ENCODE data around the gene GRIFIN.

DNA sequence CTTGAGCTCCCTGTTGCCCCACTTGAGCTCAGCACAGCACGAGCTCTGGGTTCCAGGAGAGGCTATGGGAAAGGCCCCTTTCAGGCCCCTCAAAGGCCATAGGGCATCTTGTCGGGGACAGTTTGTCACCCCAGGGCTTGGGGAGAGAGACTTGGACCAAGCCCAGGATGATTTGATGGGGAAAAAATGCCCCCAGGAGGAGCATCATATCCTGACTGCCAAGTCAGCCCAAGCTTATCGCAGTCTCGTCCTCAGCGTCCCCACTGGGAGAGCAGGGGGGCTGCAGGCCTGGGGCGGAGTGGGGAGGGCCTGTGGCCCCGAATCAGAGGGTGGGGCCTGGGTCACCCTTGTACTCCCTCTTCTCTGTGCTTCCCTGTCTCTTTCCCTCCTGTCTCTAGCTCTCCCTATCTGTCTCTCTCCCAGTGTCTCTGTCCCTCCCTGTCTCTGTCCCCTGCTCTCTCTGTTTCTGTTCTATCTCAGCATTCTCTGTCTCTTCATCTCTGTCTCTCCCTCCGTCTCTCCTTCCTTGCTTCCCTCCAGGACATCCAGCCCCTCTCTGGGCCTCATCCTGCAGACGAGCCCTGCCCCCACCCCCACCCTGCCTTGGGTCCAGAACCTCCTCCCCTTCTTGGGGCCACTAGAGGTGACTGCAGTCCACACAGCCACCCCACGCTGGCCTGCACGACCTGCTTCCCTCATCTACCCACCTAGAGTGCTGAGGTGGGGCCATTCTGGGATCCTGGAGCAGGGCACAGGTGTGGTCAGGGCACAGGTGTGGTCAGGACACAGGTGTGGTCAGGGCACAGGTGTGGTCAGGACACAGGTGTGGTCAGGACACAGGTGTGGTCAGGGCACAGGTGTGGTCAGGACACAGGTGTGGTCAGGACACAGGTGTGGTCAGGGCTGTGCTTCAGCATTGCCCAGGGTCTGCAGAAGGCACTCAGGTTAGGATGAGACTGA is 17.3 kb upstream of the GRIFIN start:
- TF ChIP-seq, protein P1, sequence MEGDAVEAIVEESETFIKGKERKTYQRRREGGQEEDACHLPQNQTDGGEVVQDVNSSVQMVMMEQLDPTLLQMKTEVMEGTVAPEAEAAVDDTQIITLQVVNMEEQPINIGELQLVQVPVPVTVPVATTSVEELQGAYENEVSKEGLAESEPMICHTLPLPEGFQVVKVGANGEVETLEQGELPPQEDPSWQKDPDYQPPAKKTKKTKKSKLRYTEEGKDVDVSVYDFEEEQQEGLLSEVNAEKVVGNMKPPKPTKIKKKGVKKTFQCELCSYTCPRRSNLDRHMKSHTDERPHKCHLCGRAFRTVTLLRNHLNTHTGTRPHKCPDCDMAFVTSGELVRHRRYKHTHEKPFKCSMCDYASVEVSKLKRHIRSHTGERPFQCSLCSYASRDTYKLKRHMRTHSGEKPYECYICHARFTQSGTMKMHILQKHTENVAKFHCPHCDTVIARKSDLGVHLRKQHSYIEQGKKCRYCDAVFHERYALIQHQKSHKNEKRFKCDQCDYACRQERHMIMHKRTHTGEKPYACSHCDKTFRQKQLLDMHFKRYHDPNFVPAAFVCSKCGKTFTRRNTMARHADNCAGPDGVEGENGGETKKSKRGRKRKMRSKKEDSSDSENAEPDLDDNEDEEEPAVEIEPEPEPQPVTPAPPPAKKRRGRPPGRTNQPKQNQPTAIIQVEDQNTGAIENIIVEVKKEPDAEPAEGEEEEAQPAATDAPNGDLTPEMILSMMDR (IDR thresholded peaks at IDR 0.05; ENCODE audit: poor library complexity), result no peak
- TF ChIP-seq EZH2 (IDR thresholded peaks at IDR 0.05; ENCODE audit: borderline replicate concordance), result no peak

Measured in hepatocyte (in vitro differentiated cells).